Endothelial cell of hepatic sinusoid (primary cell): ENCODE measurements around the gene ADGRA1.
"Not testable (repeated sequence)": the region's sequence is repeated elsewhere in the genome, so short reads cannot be mapped to it uniquely, and the experiment has no call there.

Experiments
- in situ Hi-C: cut with HindIII; loops from 2 replicates; pipeline ENCODE4 v1.10.0; 2017; ENCODE audit warnings: low sequenced_read_pairs

The ADGRA1 gene

GRCh38 chr10:133087679-133088178 is at the start of gene ADGRA1:
Gene ADGRA1 (plus strand): TSS chr10:133087924. CDS start chr10:133088910, 986 bp downstream.
- in situ Hi-C loops, result no loop called here

GRCh38 chr10:133038036-133038823 is 49.5 kb upstream of the ADGRA1 start:
- in situ Hi-C loops, result no loop called here

- in situ Hi-C loops, result no loop called here
Measured at GRCh38 chr10:133039107-133039802, 48.5 kb upstream of the ADGRA1 start.

- in situ Hi-C loops, result loop anchor here (10.0 kb wide), 1 partner anchor 105 kb away; no protein-coding TSS in a partner anchor
Measured at GRCh38 chr10:133039803-133040165, 47.9 kb upstream of the ADGRA1 start.

- in situ Hi-C loops, result loop anchor here (10.0 kb wide), 1 partner anchor 105 kb away; no protein-coding TSS in a partner anchor
Measured at GRCh38 chr10:133040198-133040597, 47.5 kb upstream of the ADGRA1 start.

GRCh38 chr10:133041101-133041500 is 46.6 kb upstream of the ADGRA1 start:
- in situ Hi-C loops, result loop anchor here (10.0 kb wide), 1 partner anchor 104 kb away; no protein-coding TSS in a partner anchor

- in situ Hi-C loops, result loop anchor here (10.0 kb wide), 1 partner anchor 103 kb away; no protein-coding TSS in a partner anchor
Measured at GRCh38 chr10:133042061-133042460, 45.7 kb upstream of the ADGRA1 start.

- in situ Hi-C loops, result loop anchor here (10.0 kb wide), 1 partner anchor 102 kb away; no protein-coding TSS in a partner anchor
Measured at GRCh38 chr10:133042816-133043215, 44.9 kb upstream of the ADGRA1 start.

GRCh38 chr10:133043541-133044225 is 44.0 kb upstream of the ADGRA1 start:
- in situ Hi-C loops, result loop anchor here (10.0 kb wide), 1 partner anchor 101 kb away; no protein-coding TSS in a partner anchor

- in situ Hi-C loops, result loop anchor here (10.0 kb wide), 1 partner anchor 100 kb away; no protein-coding TSS in a partner anchor
Measured at GRCh38 chr10:133044401-133044811, 43.3 kb upstream of the ADGRA1 start.

GRCh38 chr10:133045556-133046389 is 42.0 kb upstream of the ADGRA1 start:
- in situ Hi-C loops, result loop anchor here (5.0 to 10.0 kb wide), 2 partner anchors 47 to 99 kb away; no protein-coding TSS in a partner anchor

GRCh38 chr10:133046390-133046765 is 41.3 kb upstream of the ADGRA1 start:
- in situ Hi-C loops, result loop anchor here (5.0 to 10.0 kb wide), 2 partner anchors 46 to 98 kb away; no protein-coding TSS in a partner anchor

- in situ Hi-C loops, result loop anchor here (5.0 to 10.0 kb wide), 2 partner anchors 45 to 97 kb away; no protein-coding TSS in a partner anchor
Measured at GRCh38 chr10:133047526-133048123, 40.1 kb upstream of the ADGRA1 start.

- in situ Hi-C loops, result loop anchor here (5.0 to 10.0 kb wide), 2 partner anchors 44 to 97 kb away; no protein-coding TSS in a partner anchor
Measured at GRCh38 chr10:133048266-133048665, 39.5 kb upstream of the ADGRA1 start.

- in situ Hi-C loops, result loop anchor here (5.0 to 10.0 kb wide), 2 partner anchors 43 to 96 kb away; no protein-coding TSS in a partner anchor
Measured at GRCh38 chr10:133048926-133049325, 38.8 kb upstream of the ADGRA1 start.

GRCh38 chr10:133049639-133050038 is 38.1 kb upstream of the ADGRA1 start:
- in situ Hi-C loops, result loop anchor here (5.0 to 10.0 kb wide), 2 partner anchors 43 to 95 kb away; no protein-coding TSS in a partner anchor

GRCh38 chr10:133050371-133050770 is 37.4 kb upstream of the ADGRA1 start:
- in situ Hi-C loops, result no loop called here

- in situ Hi-C loops, result no loop called here
Measured at GRCh38 chr10:133052076-133052475, 35.6 kb upstream of the ADGRA1 start.

- in situ Hi-C loops, result not testable (repeated sequence)
Measured at GRCh38 chr10:133053527-133054133, 34.1 kb upstream of the ADGRA1 start.
